Measurements from ENCODE around the gene IRX2.

IRX2 gene

DNA sequence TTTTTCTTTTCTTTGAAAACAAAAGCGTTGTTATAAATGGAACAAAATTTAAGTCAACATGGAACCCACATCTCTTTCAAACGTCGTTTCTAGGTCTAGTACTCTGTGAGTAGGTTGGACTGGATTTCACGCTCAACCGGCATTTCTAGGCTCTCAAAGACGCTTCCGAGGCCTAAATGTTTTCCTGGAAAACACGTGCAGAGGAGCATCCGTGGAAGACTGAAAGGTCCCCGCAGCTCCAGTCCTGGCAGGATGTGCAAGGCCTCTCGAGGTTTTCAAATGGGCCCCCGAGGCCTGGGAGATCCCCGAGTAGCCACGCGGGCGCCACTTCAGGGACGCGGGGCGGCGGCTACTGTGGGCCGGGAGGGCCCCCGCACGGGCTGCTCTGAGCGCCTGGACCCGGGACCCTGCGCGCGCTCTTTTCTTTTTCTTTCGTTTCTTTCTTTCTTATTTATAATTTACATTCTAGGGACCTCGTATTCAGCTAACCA lies 4.2 kb upstream of the IRX2 start:
- DNase-seq (ENCODE audit: low read depth): no peak

- DNase-seq (ENCODE audit: low read depth): no peak
Measured at GRCh38 chr5:2755076-2755680, 3.7 kb upstream of the IRX2 start.

DNA sequence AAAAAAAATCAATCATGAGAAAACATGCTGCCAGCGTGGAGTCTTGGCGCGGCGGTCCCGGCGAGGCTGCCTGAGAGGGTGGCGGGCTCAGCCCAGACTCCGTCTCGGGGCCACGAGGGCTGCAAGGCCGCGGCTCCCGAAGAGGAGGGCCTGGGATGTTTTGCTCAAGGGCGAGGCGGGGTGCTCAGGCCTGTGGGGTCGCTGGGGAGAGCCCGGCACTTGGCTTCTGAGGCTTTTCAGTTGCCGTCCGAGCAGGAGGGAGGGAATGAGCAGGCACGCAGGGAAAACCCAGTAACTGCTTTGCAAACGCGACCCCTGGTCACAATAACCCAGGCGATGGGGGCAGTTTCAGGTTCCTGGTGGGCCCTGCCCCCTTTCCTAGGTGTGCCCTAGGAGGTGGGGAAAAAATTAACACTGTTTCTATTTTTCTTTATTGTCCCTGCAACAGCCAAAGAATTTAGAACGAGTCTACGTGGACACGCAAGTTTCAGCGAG lies 3.2 kb upstream of the IRX2 start:
- no peak for DNase-seq (ENCODE audit: low read depth)

- no peak for DNase-seq (ENCODE audit: low read depth)
Measured at GRCh38 chr5:2753452-2754420, 2.3 kb upstream of the IRX2 start.

DNA sequence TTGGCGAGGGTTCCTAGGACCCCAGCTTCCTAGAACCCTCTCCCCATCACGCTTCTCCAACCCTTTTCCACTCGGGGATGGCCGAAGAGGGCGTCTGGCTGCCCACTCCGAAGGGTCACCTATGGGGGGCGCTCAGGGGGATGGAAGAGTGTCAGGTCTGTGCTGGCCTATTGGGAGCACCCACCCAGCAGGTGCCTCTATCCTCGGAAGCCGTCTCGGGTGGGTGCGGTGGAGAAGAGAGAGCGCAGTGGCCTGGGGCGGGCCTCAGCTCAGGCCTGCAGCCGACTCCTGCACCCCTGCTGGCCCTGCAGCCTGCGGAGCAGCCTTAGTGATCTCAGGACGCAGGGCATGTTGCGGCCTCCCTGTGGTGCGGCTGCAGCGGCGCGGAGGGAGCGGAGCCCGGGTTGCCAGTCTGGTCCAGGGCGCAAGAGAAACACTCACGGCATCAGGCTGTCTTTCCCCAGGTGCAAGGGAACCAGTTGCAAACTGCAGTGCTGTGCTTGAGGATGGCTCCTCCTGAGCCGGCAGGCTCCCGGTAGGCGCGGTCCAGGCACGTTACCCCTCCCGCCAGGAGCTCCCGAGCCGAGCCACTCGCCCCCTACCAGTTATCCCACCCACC lies 1.5 kb upstream of the IRX2 start:
- no peak for DNase-seq (ENCODE audit: low read depth)

- no peak for DNase-seq (ENCODE audit: low read depth)
Measured at GRCh38 chr5:2752059-2752820, 763 bp upstream of the IRX2 start.

DNA sequence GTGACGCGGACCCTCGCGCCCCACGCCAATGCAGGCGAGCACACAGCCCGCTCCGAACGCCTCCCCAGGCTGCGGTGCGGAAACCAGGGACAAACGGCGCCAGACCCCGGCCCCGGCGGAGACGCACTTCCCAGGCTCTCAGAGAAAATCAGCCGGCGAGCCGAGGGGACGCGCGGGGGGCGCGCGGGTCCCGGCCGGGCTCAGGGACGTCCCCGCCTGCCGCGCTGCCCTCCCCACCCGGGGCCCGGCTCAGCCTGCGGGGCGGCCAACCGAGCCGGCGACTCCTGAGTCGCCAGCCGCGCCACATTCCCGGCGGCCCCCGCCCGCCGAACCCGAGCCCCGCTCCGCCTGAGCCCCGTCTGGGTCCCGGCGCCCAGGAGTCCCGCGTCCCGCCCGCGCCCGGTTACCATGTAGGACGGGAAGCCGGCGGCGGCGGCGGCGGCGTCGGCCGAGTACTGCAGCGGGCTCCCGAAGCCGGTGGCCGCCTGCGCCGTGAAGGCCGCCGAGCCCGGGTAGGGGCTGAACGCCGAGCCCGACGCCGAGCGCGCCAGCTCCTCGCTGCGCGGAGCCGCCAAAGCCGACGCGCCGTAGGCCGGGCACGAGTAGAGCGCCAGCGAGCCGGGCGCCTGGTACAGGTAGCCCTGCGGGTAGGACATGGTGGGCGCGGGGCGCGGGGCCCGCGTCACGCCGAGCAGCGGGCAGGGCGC lies 566 bp downstream of the IRX2 start:
- no peak for DNase-seq (ENCODE audit: low read depth)

DNA sequence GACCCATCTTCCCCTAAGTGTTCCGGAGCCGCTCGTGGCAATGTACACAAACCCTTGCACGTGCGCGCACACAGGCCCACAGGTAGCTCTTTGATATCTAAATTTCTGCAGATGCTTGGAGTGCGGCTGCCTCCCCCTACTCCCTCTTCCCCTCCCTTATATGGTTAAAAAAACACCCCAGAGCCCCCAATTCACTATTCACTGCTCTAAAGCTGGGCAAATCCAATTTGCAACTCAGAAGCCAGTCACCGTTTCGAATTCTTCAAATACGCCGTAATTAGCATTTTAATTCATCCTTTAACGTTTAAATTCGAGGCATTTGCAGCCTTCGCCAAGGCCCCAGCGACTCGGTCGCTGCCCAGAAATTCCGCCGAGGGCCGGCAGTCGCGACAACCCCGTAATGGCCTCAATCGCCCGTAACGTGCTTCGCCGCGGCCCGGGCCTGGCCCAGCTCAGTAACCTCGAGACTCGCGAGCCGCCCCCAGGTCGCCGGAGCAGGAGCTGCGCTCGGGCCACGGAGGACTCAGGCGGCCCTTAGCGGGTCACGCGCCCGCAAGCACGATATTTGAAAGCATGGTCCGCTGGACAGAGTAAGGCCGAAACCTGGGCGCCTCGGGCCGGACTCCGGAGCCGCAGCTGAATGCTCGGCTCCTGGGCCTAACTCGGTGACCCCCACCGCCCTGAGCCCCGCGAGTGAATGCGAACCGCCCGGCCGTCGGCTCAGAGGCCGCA lies 1.3 kb downstream of the IRX2 start:
- no peak for DNase-seq (ENCODE audit: low read depth)

GRCh38 chr5:2749514-2750025 lies 1.9 kb downstream of the IRX2 start:
- no peak for DNase-seq (ENCODE audit: low read depth)

- DNase-seq (ENCODE audit: low read depth): no peak
Measured at GRCh38 chr5:2748861-2749513, 2.5 kb downstream of the IRX2 start.

- DNase-seq (ENCODE audit: low read depth): no peak
Measured at GRCh38 chr5:2748179-2748860, 3.2 kb downstream of the IRX2 start.

DNA sequence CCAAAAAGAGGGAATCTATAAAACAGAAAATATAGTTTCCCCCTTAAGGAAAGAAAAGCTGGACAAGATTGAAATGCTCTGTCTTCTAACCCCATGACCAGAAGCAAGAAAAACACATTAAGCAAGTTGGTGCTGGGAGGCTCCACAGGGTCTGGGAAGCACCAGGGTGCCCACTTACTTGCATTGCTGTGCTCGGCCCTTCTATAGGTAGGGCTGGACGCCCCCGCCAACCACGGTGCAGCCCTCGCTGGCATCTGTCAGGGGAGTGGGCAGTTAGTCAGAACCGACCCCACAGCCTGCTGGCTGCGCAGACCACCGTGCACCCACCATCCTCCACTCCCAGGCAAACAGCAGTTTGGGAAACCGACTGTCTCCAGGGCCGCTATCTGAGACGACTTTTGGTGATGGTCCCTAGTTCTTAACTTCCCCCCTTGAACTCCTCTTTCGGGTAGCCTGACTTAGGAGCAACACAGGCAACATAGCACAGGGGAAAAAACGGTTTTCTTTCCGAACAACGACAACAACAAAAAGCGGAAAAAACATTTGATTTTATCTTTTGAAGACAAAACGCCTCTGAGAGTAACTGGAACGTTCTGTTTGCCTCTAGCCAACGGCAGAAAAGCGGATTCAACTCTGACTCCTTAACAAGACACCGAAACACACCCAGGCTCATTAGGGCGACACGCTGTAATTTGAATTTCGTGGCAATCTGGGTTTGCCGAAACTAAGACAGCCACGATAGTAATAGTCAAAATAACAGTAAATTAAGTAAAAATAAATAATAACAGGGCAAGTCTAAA lies 3.9 kb downstream of the IRX2 start:
- no peak for DNase-seq (ENCODE audit: low read depth)

- DNase-seq (ENCODE audit: low read depth): no peak
Measured at GRCh38 chr5:2746561-2747032, 4.9 kb downstream of the IRX2 start.

- DNase-seq (ENCODE audit: low read depth): no peak
Measured at GRCh38 chr5:2744485-2744884, 7.0 kb downstream of the IRX2 start.

- no peak for DNase-seq (ENCODE audit: low read depth)
Measured at GRCh38 chr5:2742921-2743679, 8.4 kb downstream of the IRX2 start.

DNA sequence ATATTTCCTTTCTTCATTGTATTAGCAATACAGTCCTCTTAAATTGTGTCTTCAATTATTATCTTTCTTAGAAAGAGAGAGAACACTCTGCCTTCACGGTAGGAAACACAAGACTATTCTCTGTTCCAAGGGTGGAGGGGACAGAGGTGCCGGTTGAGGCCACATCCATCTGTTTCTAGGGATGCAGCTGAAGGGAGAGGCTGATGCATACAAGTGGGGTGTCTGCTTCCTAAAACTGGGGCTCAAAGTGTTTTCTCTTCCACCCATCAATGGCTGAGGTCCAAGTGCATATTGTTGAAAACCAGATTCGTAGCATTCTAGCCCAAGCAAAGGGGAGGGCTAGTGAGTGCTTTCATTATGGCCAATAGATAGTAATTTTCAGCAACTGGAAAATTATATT lies 9.5 kb downstream of the IRX2 start:
- DNase-seq (ENCODE audit: low read depth): no peak

- no peak for DNase-seq (ENCODE audit: low read depth)
Measured at GRCh38 chr5:2740876-2741555, 10.5 kb downstream of the IRX2 start.
